Endothelial cell of umbilical vein (primary cell): Measurements from ENCODE around the gene RAB19. TPM values are rescaled to one million over a fixed set of nuclear protein-coding genes. Genes with fewer than 3 reads are reported as not detected.

Experiments used
- BruUV-seq: library from RNA; stranded (reverse); fragments of 400-500 nt; replicated peaks from 2 replicates; lab custom pipeline; 2021; lab: Mats Ljungman, UMichigan
- CTCF ChIA-PET: fragments of 300-600, 350-600 bp; sonication (Branson Sonifier 250); formaldehyde crosslinking; loops from one replicate; lab custom pipeline; 2021; ENCODE audit warnings: antibody characterized with exemption, inconsistent platforms; lab: Charles Lee
- POLR2A ChIA-PET: fragments of 300-600, 350-600 bp; sonication (Branson Sonifier 250); formaldehyde crosslinking; loops from one replicate; lab custom pipeline; 2021; ENCODE audit warnings: antibody characterized with exemption, inconsistent platforms; lab: Charles Lee
- DNase-seq: peaks from one replicate; pipeline ENCODE4 v3.0.0-alpha.2; 2011; ENCODE audit warnings: low read depth, low spot score
- FAIRE-seq: peaks from 2 replicates; lab custom pipeline; 2011; peaks lifted over from hg19 to GRCh38; lab: Jason Lieb, UNC
- H2AFZ ChIP-seq: 2 replicates; pipeline ENCODE4 v1.6.0; 2012; ENCODE audit warnings: low read depth, low read length, control low read depth, inconsistent platforms
- H3K27ac ChIP-seq: 2 replicates; pipeline ENCODE4 v1.5.1; 2011; ENCODE audit warnings: low read depth, mild to moderate bottlenecking, control low read depth, low read length, moderate library complexity; ENCODE audit not compliant: insufficient read depth
- H3K27me3 ChIP-seq, 2 experiments: 2 replicates each; pipeline versions ENCODE4 v1.6.0 to v1.6.1; 2011; ENCODE audit warnings: low read length in 2 of 2, mixed read lengths in 1 of 2; ENCODE audit not compliant: control insufficient read depth in 2 of 2, insufficient read depth in 2 of 2
- H3K36me3 ChIP-seq, 2 experiments: 2 replicates in 1 of 2; 3 replicates in 1 of 2; pipeline ENCODE4 v1.5.1; 2011; ENCODE audit warnings: low read length in 2 of 2, mild to moderate bottlenecking in 1 of 2, moderate library complexity in 1 of 2; ENCODE audit not compliant: control insufficient read depth in 2 of 2, insufficient read depth in 2 of 2; ENCODE audit errors: extremely low read depth in 1 of 2
- H3K4me1 ChIP-seq: 3 replicates; pipeline ENCODE4 v1.5.1; 2011; ENCODE audit warnings: mild to moderate bottlenecking, low read length; ENCODE audit not compliant: control insufficient read depth, insufficient read depth; ENCODE audit errors: extremely low read depth
- H3K4me2 ChIP-seq: 2 replicates; pipeline ENCODE4 v1.6.1; 2011; ENCODE audit warnings: low read length, control low read depth, mixed read lengths; ENCODE audit not compliant: insufficient read depth
- H3K4me3 ChIP-seq, 3 experiments: fragments of 200-600 bp in 1 of 3; sonication (generic), shearing (Covaris generic) in 1 of 3; replicated peaks in 1 of 3; 2 replicates each; pipeline ENCODE4 v1.5.1; 2011 to 2016; ENCODE audit warnings: control low read depth in 3 of 3, low read length in 3 of 3, mild to moderate bottlenecking in 2 of 3, inconsistent platforms in 1 of 3, low read depth in 1 of 3, moderate library complexity in 1 of 3; ENCODE audit not compliant: insufficient read depth in 1 of 3
- H3K79me2 ChIP-seq: 2 replicates; pipeline ENCODE4 v1.6.0; 2012; ENCODE audit warnings: low read length, inconsistent platforms; ENCODE audit not compliant: control insufficient read depth, insufficient read depth
- H3K9ac ChIP-seq: replicated peaks from 2 replicates; pipeline ENCODE3; 2011; ENCODE audit warnings: low read length, control low read depth; ENCODE audit not compliant: insufficient read depth; ENCODE audit errors: extremely low read depth
- H3K9me1 ChIP-seq: replicated peaks from 3 replicates; pipeline ENCODE4 v1.6.0; 2011; ENCODE audit warnings: mild to moderate bottlenecking, low read length; ENCODE audit not compliant: control insufficient read depth, insufficient read depth; ENCODE audit errors: extremely low read depth
- H3K9me3 ChIP-seq: replicated peaks from 2 replicates; pipeline ENCODE4 v1.5.1; 2012; ENCODE audit warnings: low read length, inconsistent platforms; ENCODE audit not compliant: control insufficient read depth, insufficient read depth
- H4K20me1 ChIP-seq: replicated peaks from 2 replicates; pipeline ENCODE3; 2011; ENCODE audit warnings: mild to moderate bottlenecking, low read length; ENCODE audit not compliant: control insufficient read depth, insufficient read depth; ENCODE audit errors: extremely low read depth
- EZH2 ChIP-seq: IDR thresholded peaks from 2 replicates; pipeline ENCODE4 v1.6.1; 2012; ENCODE audit warnings: borderline replicate concordance, low read depth, mild to moderate bottlenecking, moderate library complexity, low read length, inconsistent platforms; ENCODE audit not compliant: severe bottlenecking
- FOS ChIP-seq: IDR thresholded peaks from 2 replicates; pipeline ENCODE4 v1.6.1; 2011; ENCODE audit warnings: mild to moderate bottlenecking, low read length, moderate library complexity, borderline replicate concordance; ENCODE audit not compliant: insufficient read depth
- GATA2 ChIP-seq: IDR thresholded peaks from 2 replicates; pipeline ENCODE4 v1.7.0; 2011; ENCODE audit warnings: low read depth, mild to moderate bottlenecking, moderate library complexity, mixed read lengths, low read length; ENCODE audit not compliant: insufficient read length, insufficient read depth
- JUN ChIP-seq: IDR thresholded peaks from 2 replicates; pipeline ENCODE4 v1.6.1; 2011; ENCODE audit warnings: borderline replicate concordance, low read depth; ENCODE audit not compliant: insufficient read length, insufficient read depth
- MYC ChIP-seq: IDR thresholded peaks from one replicate; pipeline ENCODE4 v1.6.1; 2011; ENCODE audit warnings: mild to moderate bottlenecking, low read depth, low read length
- POLR2A ChIP-seq: IDR thresholded peaks from 2 replicates; pipeline ENCODE4 v1.6.1; 2012; ENCODE audit warnings: low read depth, mild to moderate bottlenecking, control low read depth, low read length
- POLR2AphosphoS5 ChIP-seq: IDR thresholded peaks from 2 replicates; pipeline ENCODE4 v1.6.1; 2012; ENCODE audit warnings: low read depth, mild to moderate bottlenecking, control low read depth, low read length, moderate library complexity; ENCODE audit not compliant: insufficient read depth
- dilution Hi-C: fragments of 300-500 bp; cut with MboI; formaldehyde crosslinking; loops from one replicate; pipeline ENCODE4 v1.15.0; 2019; ENCODE audit warnings: low sequenced_read_pairs; ENCODE audit not compliant: extremely low pct_ligation_motif_present
- intact Hi-C: fragments of 100-400 bp; cut with micrococcal nuclease; formaldehyde crosslinking; loops from one replicate; pipeline ENCODE4 v1.10.0; 2022
- polyA plus RNA-seq, 4 experiments: library from polyadenylated mRNA; depleted of rRNA in 3 of 4; stranded (reverse) in 3 of 4; unstranded in 1 of 4; fragments of >200 nt; gene quantifications; 2 replicates each; pipeline versions ENCODE4 v1.2.1 to v1.2.3, GENCODE V29; 2011 to 2012; ENCODE audit warnings: missing spikeins in 1 of 4
- total RNA-seq: library from RNA; stranded (reverse); gene quantifications from 2 replicates; pipeline ENCODE4 v1.2.3, GENCODE V29; 2021
- TF ChIP-seq, protein P1 (sequence below), 2 donors: IDR thresholded peaks; 1 replicate in 1 of 2; 2 replicates in 1 of 2; pipeline ENCODE4 v1.5.1; 2011; ENCODE audit warnings: low read length in 2 of 2, mild to moderate bottlenecking in 2 of 2, moderate library complexity in 2 of 2, control low read depth in 1 of 2, inconsistent platforms in 1 of 2, low read depth in 1 of 2; ENCODE audit not compliant: insufficient read depth in 1 of 2; ENCODE audit errors: extremely low read depth in 1 of 2
- TF ChIP-seq, protein P2 (sequence below): IDR thresholded peaks from 2 replicates; pipeline ENCODE4 v1.6.1; 2011; ENCODE audit not compliant: insufficient read depth, insufficient read length

RAB19 gene
- total and polyA plus RNA-seq, 2 donors (not counting 3 experiments of a cell fraction or from before 2014, with no cell fraction given) = not detected

DNA sequence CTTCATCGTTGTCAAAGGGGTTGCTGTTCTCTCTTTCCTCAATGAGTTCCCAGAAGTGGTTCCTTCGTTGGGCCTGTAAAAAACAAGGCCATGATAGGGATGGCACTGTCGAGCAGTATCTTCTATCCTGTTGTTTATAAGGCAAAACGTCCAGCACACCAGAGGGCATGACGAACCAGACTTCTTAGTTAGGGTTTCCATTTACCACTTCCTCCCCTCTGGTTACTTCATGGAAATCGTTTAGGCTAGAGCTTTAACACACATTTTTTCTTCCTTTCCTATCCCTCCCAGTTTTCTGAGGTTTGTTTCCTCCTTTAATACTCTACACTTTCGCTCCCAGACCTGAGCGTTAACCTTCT, 50.8 kb downstream of the RAB19 start:
- no peaks in the 10 kb centered on the region for H3K9me1 ChIP-seq
- intact Hi-C loops = no loop called here
- no peak overlapping the region for H3K27ac ChIP-seq
- no peak overlapping the region for H3K9ac ChIP-seq
- H3K36me3 ChIP-seq = peaks cover 5 to 9% of the 10 kb centered on the region in 2 experiments
- H2AFZ ChIP-seq = no peak overlapping the region
- no TSS peak for BruUV-seq
- FAIRE-seq (no peak), DNase-seq (no peak)
- POLR2A ChIA-PET = no interaction called here
- no peak overlapping the region for H3K4me3 ChIP-seq
- CTCF ChIA-PET = interaction anchor here (1.3 kb wide), 1 partner anchor 10 kb away, joined by 3 read pairs; no protein-coding TSS in a partner anchor
- TF ChIP-seq EZH2 (no peak), MYC (no peak), FOS (no peak), POLR2AphosphoS5 (no peak), POLR2A (no peak), GATA2 (no peak), JUN (no peak)
- TF ChIP-seq, protein P1, sequence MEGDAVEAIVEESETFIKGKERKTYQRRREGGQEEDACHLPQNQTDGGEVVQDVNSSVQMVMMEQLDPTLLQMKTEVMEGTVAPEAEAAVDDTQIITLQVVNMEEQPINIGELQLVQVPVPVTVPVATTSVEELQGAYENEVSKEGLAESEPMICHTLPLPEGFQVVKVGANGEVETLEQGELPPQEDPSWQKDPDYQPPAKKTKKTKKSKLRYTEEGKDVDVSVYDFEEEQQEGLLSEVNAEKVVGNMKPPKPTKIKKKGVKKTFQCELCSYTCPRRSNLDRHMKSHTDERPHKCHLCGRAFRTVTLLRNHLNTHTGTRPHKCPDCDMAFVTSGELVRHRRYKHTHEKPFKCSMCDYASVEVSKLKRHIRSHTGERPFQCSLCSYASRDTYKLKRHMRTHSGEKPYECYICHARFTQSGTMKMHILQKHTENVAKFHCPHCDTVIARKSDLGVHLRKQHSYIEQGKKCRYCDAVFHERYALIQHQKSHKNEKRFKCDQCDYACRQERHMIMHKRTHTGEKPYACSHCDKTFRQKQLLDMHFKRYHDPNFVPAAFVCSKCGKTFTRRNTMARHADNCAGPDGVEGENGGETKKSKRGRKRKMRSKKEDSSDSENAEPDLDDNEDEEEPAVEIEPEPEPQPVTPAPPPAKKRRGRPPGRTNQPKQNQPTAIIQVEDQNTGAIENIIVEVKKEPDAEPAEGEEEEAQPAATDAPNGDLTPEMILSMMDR (IDR thresholded peaks at IDR 0.05; ENCODE audit: extremely low read depth in 1 of 2, insufficient read depth in 1 of 2, low read depth in 1 of 2, low read length in 2 of 2) = no peak
- TF ChIP-seq, protein P2, sequence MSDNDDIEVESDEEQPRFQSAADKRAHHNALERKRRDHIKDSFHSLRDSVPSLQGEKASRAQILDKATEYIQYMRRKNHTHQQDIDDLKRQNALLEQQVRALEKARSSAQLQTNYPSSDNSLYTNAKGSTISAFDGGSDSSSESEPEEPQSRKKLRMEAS = no peak
- no peaks in the 10 kb centered on the region for H3K9me3 ChIP-seq
- no peaks in the 10 kb centered on the region for H3K79me2 ChIP-seq
- no peak overlapping the region for H3K4me2 ChIP-seq
- dilution Hi-C loops = no loop called here
- peaks cover 8% of the 10 kb centered on the region for H3K4me1 ChIP-seq
- no peaks in the 10 kb centered on the region for H4K20me1 ChIP-seq
- H3K27me3 ChIP-seq = no peaks in the 10 kb centered on the region
